Measurements from ENCODE around the gene DDX10. TPM values are rescaled to one million over a fixed set of nuclear protein-coding genes. Genes with fewer than 3 reads are reported as not detected.
"Not testable (repeated sequence)": the region's sequence is repeated elsewhere in the genome, so short reads cannot be mapped to it uniquely, and the experiment has no call there.

DDX10 gene
- total RNA-seq, 8 experiments from 2014 or later, result 16.0 to 67.6 (median 21.6) TPM

GRCh38 chr11:108636222-108636621, 28.6 kb upstream of the DDX10 start:
- 40 to 100% (median 70%) methylated on average over 1 to 2 of the region's 2 CpGs; no CpG with 5 or more reads in 1 of the 10 experiments for WGBS, 10 experiments
- in situ Hi-C loops (cut with MboI; ENCODE audit: low pct_unique_long_range_greater_than_20kb in 2 of 9, low sequenced_read_pairs in 9 of 9, unreplicated experiment in 9 of 9), result loop anchor here in 1 of 9 experiments (25.0 kb wide), 1 partner anchor 299 kb away; no protein-coding TSS in a partner anchor
- no peak for ATAC-seq (replicated peaks in 6 of 8)
- Histone ChIP-seq H3K27ac (no peak overlapping the region), H3K4me1 (replicated peaks in 1 of 2) (no peaks in the 10 kb centered on the region), H3K4me3 (no peak overlapping the region)

- 57 to 100% (median 89%) methylated on average over 1 of the region's 1 CpG; no CpG with 5 or more reads in 5 of the 10 experiments for WGBS, 10 experiments
- Histone ChIP-seq H3K4me1 (replicated peaks in 1 of 2) (no peaks in the 10 kb centered on the region), H3K27ac (no peak overlapping the region), H3K4me3 (no peak overlapping the region)
- no peak for ATAC-seq (replicated peaks in 6 of 8)
- in situ Hi-C loops (cut with MboI; ENCODE audit: low pct_unique_long_range_greater_than_20kb in 2 of 9, low sequenced_read_pairs in 9 of 9, unreplicated experiment in 9 of 9), result loop anchor here in 1 of 9 experiments (25.0 kb wide), 1 partner anchor 302 kb away; no protein-coding TSS in a partner anchor
These were observed 25.7 kb upstream of the DDX10 start for GRCh38 chr11:108639146-108639545.

- WGBS, 10 experiments, result 33 to 100% (median 40%) methylated on average over 1 of the region's 1 CpG; no CpG with 5 or more reads in 5 of the 10 experiments
- H3K27ac ChIP-seq; H3K4me1 ChIP-seq (replicated peaks in 1 of 2); H3K4me3 ChIP-seq; ATAC-seq (replicated peaks in 6 of 8): not testable (repeated sequence)
- in situ Hi-C loops (cut with MboI; ENCODE audit: low pct_unique_long_range_greater_than_20kb in 2 of 9, low sequenced_read_pairs in 9 of 9, unreplicated experiment in 9 of 9), result loop anchor here in 1 of 9 experiments (10.0 to 25.0 kb wide), 2 partner anchors 47 to 304 kb away; partner anchors contain the start of gene EXPH5
These were observed 23.1 kb upstream of the DDX10 start for GRCh38 chr11:108641752-108642151.

- H3K4me3 ChIP-seq, result no peak overlapping the region
- H3K4me1 ChIP-seq (replicated peaks in 1 of 2), result no peaks in the 10 kb centered on the region
- no peak overlapping the region for H3K27ac ChIP-seq
- in situ Hi-C loops (cut with MboI; ENCODE audit: low pct_unique_long_range_greater_than_20kb in 2 of 9, low sequenced_read_pairs in 9 of 9, unreplicated experiment in 9 of 9), result loop anchor here in 1 of 9 experiments (10.0 to 25.0 kb wide), 2 partner anchors 49 to 307 kb away; partner anchors contain the start of gene EXPH5
- WGBS, 10 experiments, result 0 to 67% (median 60%) methylated on average over 1 of the region's 1 CpG; no CpG with 5 or more reads in 6 of the 10 experiments
- ATAC-seq (replicated peaks in 6 of 8), result no peak
These were observed 20.9 kb upstream of the DDX10 start for GRCh38 chr11:108643974-108644373.

GRCh38 chr11:108645970-108646369, 18.9 kb upstream of the DDX10 start:
- 6 to 100% (median 60%) methylated on average over 1 to 2 of the region's 2 CpGs; no CpG with 5 or more reads in 1 of the 10 experiments for WGBS, 10 experiments
- in situ Hi-C loops (cut with MboI; ENCODE audit: low pct_unique_long_range_greater_than_20kb in 2 of 9, low sequenced_read_pairs in 9 of 9, unreplicated experiment in 9 of 9), result loop anchor here in 1 of 9 experiments (10.0 to 25.0 kb wide), 2 partner anchors 51 to 309 kb away; partner anchors contain the start of gene EXPH5
- ATAC-seq (replicated peaks in 6 of 8), result peak in 1 of 8 experiments; percentile 74
- no peak overlapping the region for H3K27ac ChIP-seq
- no peak overlapping the region for H3K4me3 ChIP-seq
- no peaks in the 10 kb centered on the region for H3K4me1 ChIP-seq (replicated peaks in 1 of 2)

- Histone ChIP-seq H3K4me1 (replicated peaks in 1 of 2) (no peaks in the 10 kb centered on the region), H3K4me3 (no peak overlapping the region), H3K27ac (no peak overlapping the region)
- peak in 1 of 8 experiments; percentile 8 for ATAC-seq (replicated peaks in 6 of 8)
- WGBS, 10 experiments, result 50 to 100% (median 96%) methylated on average over 1 to 3 of the region's 3 CpGs; no CpG with 5 or more reads in 1 of the 10 experiments
- in situ Hi-C loops (cut with MboI; ENCODE audit: low pct_unique_long_range_greater_than_20kb in 2 of 9, low sequenced_read_pairs in 9 of 9, unreplicated experiment in 9 of 9), result loop anchor here in 1 of 9 experiments (10.0 to 25.0 kb wide), 2 partner anchors 53 to 310 kb away; partner anchors contain the start of gene EXPH5
These were observed 17.5 kb upstream of the DDX10 start for GRCh38 chr11:108647387-108647700.

GRCh38 chr11:108647701-108648527, 17.0 kb upstream of the DDX10 start:
- in situ Hi-C loops (cut with MboI; ENCODE audit: low pct_unique_long_range_greater_than_20kb in 2 of 9, low sequenced_read_pairs in 9 of 9, unreplicated experiment in 9 of 9), result loop anchor here in 1 of 9 experiments (10.0 to 25.0 kb wide), 2 partner anchors 53 to 311 kb away; partner anchors contain the start of gene EXPH5
- WGBS, 10 experiments, result 17 to 63% (median 40%) methylated on average over 1 to 7 of the region's 9 CpGs; no CpG with 5 or more reads in 3 of the 10 experiments
- no peak overlapping the region for H3K27ac ChIP-seq

GRCh38 chr11:108648528-108648885, 16.4 kb upstream of the DDX10 start:
- Histone ChIP-seq H3K4me1 (replicated peaks in 1 of 2) (no peaks in the 10 kb centered on the region), H3K4me3 (no peak overlapping the region), H3K27ac (no peak overlapping the region)
- 69 to 100% (median 94%) methylated on average over 2 of the region's 2 CpGs for WGBS, 10 experiments
- in situ Hi-C loops (cut with MboI; ENCODE audit: low pct_unique_long_range_greater_than_20kb in 2 of 9, low sequenced_read_pairs in 9 of 9, unreplicated experiment in 9 of 9), result loop anchor here in 1 of 9 experiments (10.0 to 25.0 kb wide), 2 partner anchors 54 to 311 kb away; partner anchors contain the start of gene EXPH5
- ATAC-seq (replicated peaks in 6 of 8), result no peak

More at GRCh38 chr11:108647701-108648527, 17.0 kb upstream of the DDX10 start:
- Histone ChIP-seq H3K4me1 (replicated peaks in 1 of 2) (no peaks in the 10 kb centered on the region), H3K4me3 (no peak overlapping the region)
- peak; percentile 85 to 97 (median 90) for ATAC-seq (replicated peaks in 6 of 8)

GRCh38 chr11:108654100-108654499, 10.8 kb upstream of the DDX10 start:
- not testable (repeated sequence) for H3K27ac ChIP-seq; H3K4me1 ChIP-seq (replicated peaks in 1 of 2); H3K4me3 ChIP-seq; ATAC-seq (replicated peaks in 6 of 8)
- in situ Hi-C loops (cut with MboI; ENCODE audit: low pct_unique_long_range_greater_than_20kb in 2 of 9, low sequenced_read_pairs in 9 of 9, unreplicated experiment in 9 of 9), result loop anchor here in 2 of 9 experiments (25.0 kb wide), 3 partner anchors 317 to 1092 kb away; partner anchors contain the start of genes ACAT1 (in 1 of the 2) and ALKBH8 (in 1 of the 2)
- 66 to 96% (median 78%) methylated on average over 1 to 3 of the region's 3 CpGs for WGBS, 10 experiments

- H3K4me1 ChIP-seq (replicated peaks in 1 of 2), result no peaks in the 10 kb centered on the region
- peak in 3 of 8 experiments; percentile 60 to 74 (median 67) for ATAC-seq (replicated peaks in 6 of 8)
- in situ Hi-C loops (cut with MboI; ENCODE audit: low pct_unique_long_range_greater_than_20kb in 2 of 9, low sequenced_read_pairs in 9 of 9, unreplicated experiment in 9 of 9), result loop anchor here in 2 of 9 experiments (25.0 kb wide), 3 partner anchors 318 to 1093 kb away; partner anchors contain the start of genes ACAT1 (in 1 of the 2) and ALKBH8 (in 1 of the 2)
- no peak overlapping the region for H3K27ac ChIP-seq
- H3K4me3 ChIP-seq, result no peak overlapping the region
- WGBS, 10 experiments, result 14 to 93% (median 61%) methylated on average over 1 to 5 of the region's 5 CpGs
These were observed 9.8 kb upstream of the DDX10 start for GRCh38 chr11:108654994-108655631.

GRCh38 chr11:108662700-108663099, 2.2 kb upstream of the DDX10 start:
- Histone ChIP-seq H3K4me1 (replicated peaks in 1 of 2) (peaks cover 6 to 8% of the 10 kb centered on the region in 2 donors), H3K27ac (no peak overlapping the region), H3K4me3 (no peak overlapping the region)
- no peak for ATAC-seq (replicated peaks in 6 of 8)
- in situ Hi-C loops (cut with MboI; ENCODE audit: low pct_unique_long_range_greater_than_20kb in 2 of 9, low sequenced_read_pairs in 9 of 9, unreplicated experiment in 9 of 9), result loop anchor here in 2 of 9 experiments (25.0 kb wide), 3 partner anchors 325 to 1100 kb away; partner anchors contain the start of genes ACAT1 (in 1 of the 2) and ALKBH8 (in 1 of the 2)
- WGBS, 10 experiments, result 0 to 100% (median 87%) methylated on average over 1 to 4 of the region's 4 CpGs; no CpG with 5 or more reads in 1 of the 10 experiments

- peaks cover 6 to 8% of the 10 kb centered on the region in 2 donors for H3K4me1 ChIP-seq (replicated peaks in 1 of 2)
- no peak overlapping the region for H3K27ac ChIP-seq
- in situ Hi-C loops (cut with MboI; ENCODE audit: low pct_unique_long_range_greater_than_20kb in 2 of 9, low sequenced_read_pairs in 9 of 9, unreplicated experiment in 9 of 9), result loop anchor here in 2 of 9 experiments (25.0 kb wide), 3 partner anchors 326 to 1101 kb away; partner anchors contain the start of genes ACAT1 (in 1 of the 2) and ALKBH8 (in 1 of the 2)
- ATAC-seq (replicated peaks in 6 of 8), result no peak
- WGBS, 10 experiments, result 56 to 100% (median 87%) methylated on average over 1 to 5 of the region's 5 CpGs
- no peak overlapping the region for H3K4me3 ChIP-seq
These were observed 1.6 kb upstream of the DDX10 start for GRCh38 chr11:108663154-108663877.
